ENCODE data around the gene CHSY3.

CHSY3 gene

GRCh38 chr5:129951039-129951438, 46.8 kb downstream of the CHSY3 start:
- DNase-seq: no peak

GRCh38 chr5:129958581-129958980, 54.3 kb downstream of the CHSY3 start:
- DNase-seq: no peak

- DNase-seq: no peak
Measured at GRCh38 chr5:129960831-129961230, 56.6 kb downstream of the CHSY3 start.

GRCh38 chr5:129962506-129962905, 58.2 kb downstream of the CHSY3 start:
- no peak for DNase-seq

GRCh38 chr5:129963359-129963758, 59.1 kb downstream of the CHSY3 start:
- no peak for DNase-seq

- no peak for DNase-seq
Measured at GRCh38 chr5:129966071-129966470, 61.8 kb downstream of the CHSY3 start.

- no peak for DNase-seq
Measured at GRCh38 chr5:129971714-129972113, 67.4 kb downstream of the CHSY3 start.

GRCh38 chr5:129972465-129973141, 68.3 kb downstream of the CHSY3 start:
- no peak for DNase-seq

GRCh38 chr5:129973716-129974426, 69.6 kb downstream of the CHSY3 start:
- DNase-seq: no peak

- no peak for DNase-seq
Measured at GRCh38 chr5:129977810-129978209, 73.5 kb downstream of the CHSY3 start.

- no peak for DNase-seq
Measured at GRCh38 chr5:129978270-129978669, 74.0 kb downstream of the CHSY3 start.

GRCh38 chr5:129988453-129988852, 84.2 kb downstream of the CHSY3 start:
- no peak for DNase-seq

GRCh38 chr5:129991780-129992179, 87.5 kb downstream of the CHSY3 start:
- no peak for DNase-seq

- DNase-seq: no peak
Measured at GRCh38 chr5:129996896-129997295, 92.6 kb downstream of the CHSY3 start.

- no peak for DNase-seq
Measured at GRCh38 chr5:130000460-130000859, 96.2 kb downstream of the CHSY3 start.

GRCh38 chr5:130002183-130002582, 97.9 kb downstream of the CHSY3 start:
- no peak for DNase-seq

- no peak for DNase-seq
Measured at GRCh38 chr5:130002876-130003275, 98.6 kb downstream of the CHSY3 start.

- no peak for DNase-seq
Measured at GRCh38 chr5:130011986-130012385, 107.7 kb downstream of the CHSY3 start.

GRCh38 chr5:130017173-130017572, 112.9 kb downstream of the CHSY3 start:
- DNase-seq: no peak

- no peak for DNase-seq
Measured at GRCh38 chr5:130018641-130019040, 114.4 kb downstream of the CHSY3 start.

- DNase-seq: no peak
Measured at GRCh38 chr5:130021000-130021399, 116.7 kb downstream of the CHSY3 start.

- DNase-seq: no peak
Measured at GRCh38 chr5:130021876-130022275, 117.6 kb downstream of the CHSY3 start.

GRCh38 chr5:130023604-130024003, 119.3 kb downstream of the CHSY3 start:
- DNase-seq: no peak

GRCh38 chr5:130024006-130024405, 119.7 kb downstream of the CHSY3 start:
- no peak for DNase-seq

- no peak for DNase-seq
Measured at GRCh38 chr5:130025511-130025910, 121.2 kb downstream of the CHSY3 start.
